CD4-positive, alpha-beta T cell treated with Interleukin-17A for 1 hour (primary cell): ENCODE results near the gene ATE1.
"Not testable (repeated sequence)": the region's sequence is repeated elsewhere in the genome, so short reads cannot be mapped to it uniquely, and the experiment has no call there.

Experiments
- DNase-seq: peaks from one replicate; pipeline ENCODE4 v3.0.0-alpha.2; 2020

ATE1 gene

GRCh38 chr10:121774813-121775212 is 153.0 kb downstream of the ATE1 start:
- DNase-seq, result no peak

- DNase-seq, result no peak
These were observed 153.4 kb downstream of the ATE1 start for GRCh38 chr10:121774404-121774803.

GRCh38 chr10:121772884-121773283 is 154.9 kb downstream of the ATE1 start:
- no peak for DNase-seq

- no peak for DNase-seq
These were observed 155.4 kb downstream of the ATE1 start for GRCh38 chr10:121772406-121772805.

GRCh38 chr10:121771966-121772365 is 155.9 kb downstream of the ATE1 start:
- no peak for DNase-seq

- DNase-seq, result no peak
These were observed 161.4 kb downstream of the ATE1 start for GRCh38 chr10:121766426-121766825.

GRCh38 chr10:121765204-121765603 is 162.6 kb downstream of the ATE1 start:
- no peak for DNase-seq

- no peak for DNase-seq
These were observed 163.4 kb downstream of the ATE1 start for GRCh38 chr10:121764233-121764942.

GRCh38 chr10:121757241-121757640 is 170.6 kb downstream of the ATE1 start:
- DNase-seq, result not testable (repeated sequence)

GRCh38 chr10:121755496-121755895 is 172.3 kb downstream of the ATE1 start:
- DNase-seq, result not testable (repeated sequence)

GRCh38 chr10:121754666-121755065 is 173.2 kb downstream of the ATE1 start:
- DNase-seq, result no peak

GRCh38 chr10:121753726-121754476 is 173.9 kb downstream of the ATE1 start:
- DNase-seq, result no peak

- DNase-seq, result no peak
These were observed 176.6 kb downstream of the ATE1 start for GRCh38 chr10:121751191-121751760.

- DNase-seq, result no peak
These were observed 180.6 kb downstream of the ATE1 start for GRCh38 chr10:121747163-121747775.

GRCh38 chr10:121741248-121741792 is 186.5 kb downstream of the ATE1 start:
- no peak for DNase-seq

- DNase-seq, result no peak
These were observed 187.8 kb downstream of the ATE1 start for GRCh38 chr10:121740069-121740468.

- DNase-seq, result no peak
These were observed 188.7 kb downstream of the ATE1 start for GRCh38 chr10:121739114-121739513.

GRCh38 chr10:121736315-121737130 is 191.3 kb downstream of the ATE1 start:
- DNase-seq, result no peak

- no peak for DNase-seq
These were observed 192.6 kb downstream of the ATE1 start for GRCh38 chr10:121735263-121735662.

GRCh38 chr10:121734589-121735045 is 193.2 kb downstream of the ATE1 start:
- DNase-seq, result no peak

GRCh38 chr10:121732656-121733445 is 195.0 kb downstream of the ATE1 start:
- no peak for DNase-seq
